ENCODE measurements around the gene SH2D5.
"Not testable (repeated sequence)": the region's sequence is repeated elsewhere in the genome, so short reads cannot be mapped to it uniquely, and the experiment has no call there.

The SH2D5 gene

DNA sequence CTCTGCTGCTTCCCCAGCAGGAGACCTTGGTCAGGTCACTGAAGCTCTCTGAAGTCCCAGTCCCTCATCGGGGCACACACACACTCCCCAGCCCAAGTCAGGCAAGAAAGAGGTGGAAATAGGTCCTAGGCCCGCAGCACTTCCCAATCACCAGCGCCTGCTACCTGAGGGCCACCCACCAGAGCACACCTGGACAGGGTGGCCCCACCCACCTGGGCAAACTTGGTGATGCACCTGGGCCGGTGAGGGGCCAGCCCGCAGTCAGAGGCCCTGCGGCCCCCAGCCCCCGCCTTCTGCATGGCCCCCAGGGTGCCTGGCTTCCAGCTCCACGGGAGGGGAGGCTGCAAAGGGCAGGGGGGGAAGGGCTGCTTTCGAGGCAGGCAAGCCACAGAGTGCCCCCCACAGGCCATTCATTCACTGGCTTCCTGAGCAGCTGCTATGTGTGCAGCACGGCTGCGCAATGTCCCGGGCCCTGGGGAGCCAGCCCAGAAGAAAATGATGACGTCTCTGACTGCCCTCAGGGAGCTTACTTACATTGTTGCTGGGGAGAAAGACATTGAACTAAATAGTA, 4.7 kb downstream of the SH2D5 start:
- DNase-seq = no peak

DNA sequence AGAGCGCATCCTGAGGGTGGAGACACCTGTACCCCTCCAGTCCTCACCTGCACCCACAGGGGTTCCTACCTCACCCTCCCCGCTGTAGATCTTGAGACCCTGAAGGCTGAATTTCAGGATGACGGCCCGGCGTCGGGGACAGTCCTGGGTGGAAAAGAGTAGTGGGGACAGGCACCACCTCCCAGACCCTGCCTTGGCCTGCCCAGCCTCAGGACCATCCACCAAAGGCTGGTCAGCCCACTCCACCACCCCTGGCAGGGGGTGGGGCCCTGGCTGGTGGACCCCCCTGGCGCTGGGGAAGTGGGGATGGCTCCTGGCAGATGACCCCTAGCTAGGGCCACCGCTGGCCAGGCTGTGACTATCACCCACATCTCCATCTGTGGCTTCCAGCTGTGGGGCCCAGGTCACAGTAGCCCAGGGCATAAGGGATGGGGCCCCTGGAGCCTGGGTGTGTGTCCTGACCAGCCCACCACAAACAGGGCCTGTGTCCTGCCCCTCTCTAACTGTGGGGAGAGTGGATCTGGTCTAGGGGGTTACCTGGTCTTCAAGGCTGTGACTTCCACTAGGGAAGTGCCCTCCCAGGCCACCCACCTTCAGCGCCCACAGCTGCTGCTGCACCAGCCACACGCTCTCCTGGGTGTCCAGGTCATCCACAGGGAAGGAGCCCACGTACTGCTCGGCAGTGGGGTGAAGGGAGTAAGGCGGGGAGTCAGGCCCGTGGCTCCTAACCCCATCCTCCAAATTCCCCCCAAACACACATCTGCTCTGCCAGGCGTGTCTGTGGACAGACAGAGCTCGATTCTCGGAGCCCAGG, 5.4 kb downstream of the SH2D5 start:
- no peak for DNase-seq

DNA sequence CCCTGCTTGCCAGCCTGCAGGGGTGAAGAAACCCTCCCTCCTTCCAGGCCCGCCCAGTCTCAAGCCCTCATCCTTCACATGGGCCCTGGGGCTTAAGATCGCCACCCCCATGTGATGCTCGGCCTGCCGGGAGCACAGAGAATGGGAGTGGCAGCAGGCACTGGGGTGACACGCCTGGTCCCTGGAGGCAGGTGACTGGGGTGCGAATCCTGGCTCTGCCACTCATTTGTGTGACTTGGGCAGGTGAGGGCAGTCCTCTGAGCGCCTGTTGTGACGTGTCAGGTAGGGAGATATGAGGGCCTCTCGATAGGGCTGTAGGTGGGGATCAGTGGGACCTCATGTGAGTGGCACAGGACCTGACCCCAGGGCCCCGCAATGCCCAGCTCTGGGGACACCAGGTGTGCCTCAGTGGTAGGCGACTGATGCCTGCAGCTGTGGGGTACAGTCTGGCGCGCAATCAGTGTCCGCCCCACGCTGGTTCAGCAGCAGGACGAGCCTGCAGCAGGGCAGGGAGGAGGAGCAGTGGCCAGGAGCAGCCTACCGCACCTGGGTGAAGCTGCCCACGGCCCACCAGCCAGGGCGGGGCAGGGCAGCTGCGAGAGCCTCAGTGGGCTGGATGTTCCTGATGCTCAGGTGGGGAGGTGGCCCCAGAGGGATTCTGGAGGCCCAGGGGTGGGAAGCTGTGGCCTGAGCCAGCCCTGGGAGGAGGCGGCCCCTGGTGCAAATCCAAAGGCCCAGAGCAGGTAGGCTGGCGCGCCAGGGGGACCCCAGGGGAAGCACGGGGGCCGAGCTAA, 6.2 kb downstream of the SH2D5 start:
- DNase-seq = no peak

DNA sequence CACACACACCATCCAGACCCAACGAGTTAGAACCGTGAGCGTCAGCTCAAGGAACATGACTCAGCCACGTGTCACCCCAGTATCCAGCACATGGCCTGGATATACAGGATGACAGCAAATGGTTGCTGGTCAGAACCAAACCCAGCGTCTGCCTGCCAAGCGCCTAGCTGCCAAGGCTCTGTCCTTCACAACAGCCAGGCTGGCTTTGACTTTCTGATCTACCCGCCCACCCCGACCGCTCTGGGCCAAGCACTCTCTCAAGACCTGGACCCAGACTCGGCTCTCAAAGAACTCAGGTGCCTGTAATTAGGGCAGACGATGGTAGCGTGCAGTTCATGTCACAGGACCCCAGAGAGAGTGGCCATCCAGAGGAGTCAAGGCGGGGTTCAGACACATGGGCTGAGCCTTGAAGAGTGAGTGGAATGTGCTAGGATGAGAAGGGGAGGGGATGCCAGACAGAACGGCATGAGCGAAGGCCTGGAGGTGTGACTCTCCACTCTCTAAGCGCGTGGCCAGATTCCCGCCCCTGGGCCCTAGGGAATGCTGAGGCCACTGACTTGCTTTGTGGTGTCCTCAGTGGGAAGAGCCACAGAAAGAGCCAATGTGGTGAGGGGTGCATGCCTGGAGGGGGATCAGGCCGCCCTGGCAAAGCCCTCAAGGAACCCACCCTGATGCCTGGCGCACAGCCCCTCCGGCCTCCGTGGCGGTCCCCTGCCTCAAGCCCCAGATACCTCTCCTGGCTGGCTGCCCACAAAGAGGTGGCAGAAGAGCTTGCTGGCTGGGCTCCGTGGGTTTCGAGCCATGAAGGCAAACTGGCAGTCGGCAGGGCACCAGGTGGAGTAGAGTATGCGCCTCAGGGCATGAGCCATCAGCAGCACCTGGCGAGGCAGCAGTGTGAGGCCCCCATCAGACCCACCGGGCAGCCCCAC, 7.0 kb downstream of the SH2D5 start:
- DNase-seq = no peak

DNA sequence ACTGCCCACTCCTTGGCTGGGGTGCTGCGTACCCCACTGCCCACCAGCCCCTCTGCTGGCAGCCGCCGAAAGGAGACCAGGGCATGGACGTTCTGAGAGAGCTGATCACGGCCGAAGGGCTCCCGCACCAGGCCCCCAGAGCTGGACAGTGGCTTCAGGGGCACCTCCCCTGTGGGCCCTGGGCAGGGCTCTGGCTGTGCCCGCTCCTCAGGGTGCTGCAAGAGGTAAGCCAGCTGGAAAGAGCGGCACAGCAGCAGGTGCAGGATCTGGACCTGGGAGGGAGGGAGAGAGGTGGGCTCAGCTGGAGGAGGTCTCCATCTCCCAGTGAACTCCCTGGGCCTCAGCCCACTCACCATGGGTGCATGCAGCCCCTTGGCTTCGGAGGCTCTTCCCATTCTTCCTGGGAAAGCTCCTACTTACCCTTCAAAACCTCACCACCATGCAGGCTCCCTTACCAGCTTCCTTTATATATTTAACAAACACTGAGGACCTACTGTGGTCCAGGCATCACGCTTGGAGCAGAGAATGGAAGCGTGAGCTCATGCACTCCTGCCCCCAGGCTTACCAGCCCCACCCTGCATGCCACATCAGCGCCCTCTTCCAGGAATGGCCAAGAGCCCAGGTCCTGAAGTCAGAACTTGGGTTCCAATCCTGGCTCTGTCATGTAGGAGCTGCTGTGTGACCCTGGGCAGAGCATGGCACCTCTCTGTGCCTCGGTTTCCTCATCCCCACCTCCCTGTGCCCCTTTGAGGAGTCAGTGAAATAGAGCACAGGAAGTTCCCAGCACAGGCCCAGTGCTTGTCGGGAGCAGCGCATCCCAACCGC, 7.9 kb downstream of the SH2D5 start:
- DNase-seq = no peak

DNA sequence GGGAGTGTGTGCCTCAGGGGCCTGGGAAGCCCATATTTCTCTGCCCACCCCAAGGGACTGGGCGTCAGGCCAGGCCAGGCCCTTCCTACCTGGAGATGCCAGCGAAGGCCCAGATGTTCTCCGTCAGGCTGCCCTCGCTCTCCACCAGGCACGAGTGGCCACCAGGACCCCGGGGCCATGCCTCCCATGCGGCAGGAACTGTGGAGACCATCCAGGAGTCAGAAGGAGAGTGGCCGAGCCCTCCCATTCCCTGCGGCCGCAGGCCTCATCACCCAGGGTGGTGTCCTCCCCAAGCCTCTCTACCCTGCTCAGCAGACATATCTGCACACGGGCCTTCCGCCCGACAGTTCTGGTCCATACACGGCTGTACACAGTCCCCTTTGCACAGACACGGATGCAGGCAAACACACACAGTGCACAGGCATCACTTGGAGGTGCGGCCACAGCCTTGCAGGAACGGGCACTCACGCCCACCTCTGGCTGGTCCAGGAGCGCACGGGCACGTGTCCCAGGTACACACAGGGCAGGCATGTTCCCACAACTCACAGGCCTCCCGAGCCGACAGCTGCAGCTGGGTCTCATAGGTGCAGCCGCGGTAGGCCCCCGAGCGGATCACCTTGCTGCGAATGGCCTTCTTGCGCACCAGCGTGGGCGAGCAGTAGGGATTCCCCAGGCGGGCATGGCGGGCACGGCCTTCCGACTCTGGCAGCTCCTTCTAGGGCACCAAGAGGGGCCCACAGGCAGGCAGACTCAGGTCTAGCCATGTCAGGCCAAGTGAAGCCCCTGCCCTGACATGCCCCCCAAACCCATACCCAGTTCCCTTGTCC, 8.8 kb downstream of the SH2D5 start:
- DNase-seq = no peak

DNA sequence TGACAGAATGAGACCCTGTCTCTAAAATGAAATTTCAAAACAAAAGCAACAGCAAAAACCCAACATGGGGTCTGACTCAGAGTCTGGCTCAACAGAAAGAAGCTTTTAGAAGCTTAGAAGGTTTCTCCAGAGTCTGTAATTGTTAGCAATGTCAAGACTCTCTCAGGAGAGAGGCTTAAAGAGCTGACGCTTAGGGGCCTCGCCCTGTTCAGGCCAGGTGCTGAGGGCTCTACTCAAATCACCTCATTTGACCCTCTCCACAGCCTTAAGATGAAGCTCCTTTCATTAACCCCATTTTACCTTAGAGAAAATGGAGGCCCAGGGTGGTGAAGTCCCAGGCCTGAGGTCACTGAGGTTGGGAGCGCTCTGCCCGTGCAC, 9.4 kb downstream of the SH2D5 start:
- DNase-seq = no peak

DNA sequence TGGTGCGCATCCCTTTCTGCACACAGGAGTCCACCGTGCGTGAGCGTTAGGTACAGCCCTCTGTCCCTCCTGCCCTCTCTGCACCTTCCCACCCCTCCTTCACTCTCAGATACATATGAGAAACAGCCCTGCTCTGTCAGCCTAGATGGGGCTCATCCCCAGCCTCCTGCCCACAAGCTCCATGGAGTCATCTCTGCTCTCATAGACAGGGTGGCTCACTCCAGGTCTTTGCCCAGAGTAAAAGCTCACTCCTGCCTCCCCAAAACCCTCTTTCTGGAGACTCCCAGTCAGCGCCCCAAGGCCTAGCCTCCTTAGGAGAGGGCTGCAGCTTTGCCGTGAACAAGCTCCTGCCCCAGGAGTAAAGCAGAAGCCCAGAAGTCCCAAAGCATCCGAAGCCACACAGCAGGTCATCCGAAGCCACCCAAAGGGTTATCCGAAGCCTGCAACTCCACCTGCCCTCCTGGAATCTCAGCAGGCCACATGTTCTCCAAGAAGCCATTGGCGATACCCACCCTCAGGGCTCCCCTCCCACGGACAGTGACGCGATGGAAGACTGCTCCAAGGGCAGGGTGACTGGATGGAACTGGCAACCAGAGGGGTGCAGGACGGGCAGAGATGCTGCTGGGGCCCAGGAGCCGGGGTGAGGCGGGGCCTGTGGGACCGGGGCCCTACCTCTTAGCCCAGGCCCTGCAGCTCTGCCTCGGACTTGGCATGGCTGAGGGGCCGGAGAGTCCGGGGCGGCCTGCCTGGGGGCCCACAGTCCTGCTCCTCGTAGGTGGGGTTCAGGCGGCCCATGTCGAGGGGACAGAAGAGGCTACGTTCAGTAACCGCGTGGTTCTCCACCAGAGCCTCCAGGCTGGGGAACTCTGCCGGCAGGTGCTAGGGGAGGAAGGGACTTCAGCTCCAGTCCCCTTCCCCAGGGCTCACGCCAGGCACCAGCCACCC, 11.1 kb downstream of the SH2D5 start:
- no peak for DNase-seq

DNA sequence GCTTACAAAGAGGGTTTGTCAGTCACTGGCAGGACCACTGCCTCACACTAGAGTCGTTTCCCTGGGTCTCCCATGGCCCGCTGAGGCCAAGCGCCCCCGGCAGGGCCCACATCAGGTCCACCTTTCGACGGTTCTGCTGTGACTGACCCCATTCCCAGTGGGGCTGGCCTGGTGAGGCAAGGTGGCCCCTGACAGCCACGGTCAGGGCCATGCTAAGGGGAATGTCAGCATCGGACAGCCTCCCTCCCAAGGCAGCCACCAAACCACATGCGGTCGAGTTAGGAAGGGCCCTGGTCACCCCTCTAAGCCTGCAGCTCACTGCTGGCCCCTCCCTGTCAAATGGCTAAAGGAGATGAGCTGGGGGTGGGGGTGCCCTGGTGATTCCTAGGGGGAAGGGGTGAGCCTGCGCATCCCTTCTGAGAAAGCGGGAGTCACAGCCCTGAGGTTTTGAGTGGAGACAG, 11.8 kb downstream of the SH2D5 start:
- no peak for DNase-seq

DNA sequence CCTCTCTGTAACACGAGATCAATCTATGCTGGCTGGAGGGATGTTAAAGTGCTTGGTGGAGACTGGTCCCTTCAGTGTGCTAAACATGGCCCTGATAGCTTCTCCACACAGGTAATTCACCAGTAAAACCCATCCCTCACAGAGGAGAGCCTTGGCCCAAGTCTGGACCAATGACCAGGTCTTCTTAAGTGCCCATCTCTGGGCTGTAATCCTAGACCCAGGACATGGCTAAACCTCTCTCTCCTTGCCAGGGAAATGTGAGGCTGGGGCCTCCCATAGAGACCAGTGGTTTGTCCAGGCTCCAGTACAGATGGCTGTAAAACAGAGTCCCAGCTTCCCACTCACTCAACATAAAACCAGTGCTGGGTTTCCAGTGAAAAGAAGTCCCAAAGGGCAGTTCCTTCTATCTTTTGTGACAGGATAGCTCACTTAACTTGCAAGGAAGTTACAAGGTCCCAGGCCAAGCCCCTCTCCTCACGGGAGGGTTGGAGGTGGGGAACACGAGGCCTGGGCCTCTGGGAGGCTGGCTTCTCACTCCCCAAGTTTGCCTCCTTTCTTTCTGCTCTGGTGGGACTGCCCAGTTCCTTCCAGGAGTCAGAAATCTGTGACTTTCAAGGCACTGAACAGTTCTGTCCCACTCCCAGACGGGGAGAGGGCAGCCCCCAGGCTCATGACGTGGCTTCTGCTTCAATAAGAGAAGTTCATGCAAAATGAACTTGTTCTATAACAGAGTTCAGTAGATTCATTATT, 12.5 kb downstream of the SH2D5 start:
- no peak for DNase-seq

DNA sequence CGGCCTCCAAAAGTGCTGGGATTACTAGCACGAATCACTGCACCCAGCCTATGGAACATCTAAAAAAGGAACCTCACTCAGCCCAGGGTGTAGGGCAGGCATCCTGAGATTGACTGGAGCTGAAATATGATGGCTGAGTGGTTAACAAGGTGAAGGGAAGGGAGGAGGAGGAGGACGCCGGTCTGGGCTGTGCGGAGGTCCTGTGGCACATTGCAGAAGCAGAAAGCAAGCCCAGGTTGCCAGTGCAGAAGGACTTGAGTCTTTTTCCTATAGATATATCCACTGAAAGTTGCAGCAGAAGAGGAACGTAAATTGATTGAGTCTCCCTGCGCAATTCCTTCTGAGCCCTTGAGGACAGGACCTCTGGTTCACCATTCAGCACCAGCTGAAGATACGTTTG, 13.2 kb downstream of the SH2D5 start:
- DNase-seq = no peak

DNA sequence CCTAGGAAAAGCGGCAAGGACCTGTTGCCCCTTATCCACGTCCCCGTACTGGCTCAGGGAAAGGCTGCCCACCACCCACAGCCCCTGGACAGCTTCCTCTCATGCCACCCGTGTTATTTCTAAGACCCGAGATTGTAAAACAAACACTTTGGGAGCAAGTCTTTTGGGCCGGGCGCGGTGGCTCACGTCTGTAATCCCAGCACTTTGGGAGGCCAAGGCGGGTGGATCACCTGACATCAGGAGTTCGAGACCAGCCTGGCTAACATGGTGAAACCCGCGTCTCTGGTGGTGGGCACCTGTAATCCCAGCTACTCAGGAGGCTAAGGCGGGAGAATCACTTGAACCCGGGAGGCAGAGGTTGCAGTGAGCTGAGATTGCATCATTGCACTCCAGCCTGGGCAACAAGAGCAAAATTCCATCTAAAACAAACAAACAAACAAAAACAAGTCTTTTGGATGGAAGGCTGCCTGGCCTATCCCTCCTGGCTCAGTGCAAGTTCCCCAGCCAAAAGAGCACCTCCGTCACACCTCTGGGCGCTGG, 14.1 kb downstream of the SH2D5 start:
- DNase-seq = not testable (repeated sequence)

DNA sequence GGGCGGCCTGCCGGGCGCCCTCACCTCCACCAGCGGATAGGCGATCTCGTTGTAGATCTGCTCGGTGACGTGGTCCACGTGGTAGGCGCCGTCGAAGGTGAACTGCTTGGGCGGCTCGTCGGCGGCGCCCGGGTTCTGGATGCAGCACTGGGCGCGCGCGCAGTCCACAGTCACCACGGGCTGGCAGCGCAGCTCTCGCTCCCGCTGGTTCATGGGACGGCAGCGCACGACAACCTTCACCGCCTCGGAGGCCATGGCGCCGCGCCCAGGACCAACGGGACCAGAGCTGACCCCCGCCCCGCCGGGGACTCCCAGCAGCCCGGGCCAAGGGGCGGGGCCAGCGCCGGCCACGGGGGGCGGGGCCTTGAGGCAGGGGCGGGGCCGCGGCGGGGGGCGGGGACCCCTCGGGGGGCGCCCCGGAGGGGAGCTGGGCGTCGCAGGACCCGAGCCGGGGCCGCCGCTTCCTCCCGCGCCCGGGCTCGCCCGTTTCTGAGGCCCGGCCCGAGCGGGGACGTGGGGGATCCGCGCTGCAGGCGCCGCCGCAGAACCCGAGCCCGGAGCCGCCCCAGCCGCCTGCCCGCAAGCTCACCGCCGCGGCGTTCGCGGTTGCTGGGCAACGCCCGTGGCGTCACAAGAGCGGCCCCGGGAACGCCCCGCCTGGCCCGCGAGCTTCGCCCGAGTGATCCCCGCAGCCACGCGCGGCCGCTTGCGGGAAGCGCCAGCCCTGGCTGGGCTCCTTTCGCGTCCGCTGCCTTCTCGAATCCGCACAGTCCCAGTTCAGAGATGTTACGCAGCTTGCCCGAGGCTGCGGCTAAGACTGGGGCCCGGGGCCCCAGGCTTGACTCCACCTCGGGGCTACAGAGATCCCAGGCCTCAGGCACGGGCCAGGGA, 14.8 kb downstream of the SH2D5 start, which contains the start of gene KIF17:
KIF17 (minus strand) TSS at position 556 of the 891 bp plus-strand sequence; CDS start at position 255, 301 bp downstream.
- DNase-seq = no peak

DNA sequence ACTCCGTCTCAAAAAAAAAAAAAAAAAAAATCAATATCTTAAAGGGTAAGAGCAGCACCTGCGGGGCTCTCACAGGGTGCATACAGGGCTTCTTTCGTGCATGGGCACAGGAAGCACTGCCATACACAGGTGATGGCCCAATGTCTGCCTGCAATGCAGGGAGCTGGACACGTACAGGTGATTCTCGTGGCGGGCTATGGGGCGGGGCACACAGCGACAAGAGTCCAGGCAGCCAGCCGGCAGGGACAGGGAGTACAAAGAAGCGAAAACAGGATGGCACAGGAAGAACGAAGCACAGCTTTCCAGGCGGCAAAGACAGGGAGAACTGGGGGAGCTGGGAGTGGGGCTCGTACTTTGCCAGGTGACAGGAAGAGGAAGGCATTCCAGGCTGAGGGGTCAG, 16.3 kb downstream of the SH2D5 start:
- no peak for DNase-seq

DNA sequence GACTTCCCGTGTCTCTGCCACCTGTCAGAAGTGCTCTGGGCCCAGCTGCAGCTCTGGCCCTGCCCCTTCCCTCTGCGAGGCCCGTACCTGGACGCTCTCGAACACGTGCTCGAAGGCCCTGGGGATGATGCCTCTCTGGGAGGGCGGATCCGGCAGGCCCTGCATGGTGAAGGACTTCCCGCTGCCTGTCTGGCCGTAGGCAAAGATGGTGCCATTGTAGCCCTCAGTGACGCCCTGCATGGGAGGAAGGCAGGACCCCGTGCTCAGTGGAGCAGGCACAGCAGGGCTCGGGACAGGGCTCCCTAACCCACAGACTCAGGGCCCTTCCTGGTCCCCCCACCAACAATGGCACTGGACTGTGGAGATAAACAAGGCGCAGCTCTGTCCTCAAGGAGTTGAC, 17.1 kb downstream of the SH2D5 start:
- DNase-seq = no peak

DNA sequence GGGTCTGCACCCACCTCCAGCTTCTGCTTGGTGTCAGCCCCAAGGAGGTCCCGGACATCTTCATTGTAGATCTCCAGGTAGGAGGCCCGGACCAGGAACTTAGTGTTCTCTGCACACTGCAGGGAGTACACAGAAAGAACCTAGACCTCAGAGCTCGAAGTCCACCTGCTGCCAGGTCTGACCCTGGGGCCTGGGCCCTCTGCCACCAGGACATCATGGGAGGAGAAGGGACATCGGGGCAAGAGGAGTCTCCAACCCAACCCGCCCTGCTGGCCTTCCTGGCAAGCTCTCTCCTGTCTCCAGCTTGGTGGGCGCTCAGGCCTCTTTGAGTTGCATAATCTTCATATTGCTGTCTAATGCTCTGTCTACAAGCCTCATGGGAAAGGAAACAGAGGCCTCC, 19.1 kb downstream of the SH2D5 start:
- no peak for DNase-seq

DNA sequence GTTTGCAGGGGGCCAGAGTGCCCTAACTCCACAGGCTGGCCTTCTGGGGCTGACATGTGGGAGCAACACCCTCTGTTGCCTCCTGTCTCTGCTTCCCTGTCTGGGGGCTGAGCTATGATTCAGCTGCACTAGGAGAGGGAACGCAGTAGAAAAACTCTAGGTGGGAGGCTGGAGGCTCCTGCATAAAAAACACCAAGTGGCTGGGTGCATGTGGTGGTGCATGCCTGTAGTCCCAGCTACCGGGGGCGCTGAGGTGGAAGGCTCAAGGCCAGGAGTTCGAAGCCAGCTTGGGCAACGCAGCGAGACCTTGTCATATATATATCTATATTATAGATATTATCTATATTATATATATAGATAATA, 20.3 kb downstream of the SH2D5 start:
- DNase-seq = no peak

Measured in GOT3 (cell line).